Activated effector memory CD4-positive, alpha-beta T cell treated with Interleukin-2 at 50 U/mL for 16 hours (primary cell): ENCODE measurements around the gene UQCRH.
"Not testable (repeated sequence)": the region's sequence is repeated elsewhere in the genome, so short reads cannot be mapped to it uniquely, and the experiment has no call there.

Experiments used
- DNase-seq: peaks from one replicate; pipeline ENCODE4 v3.0.0-alpha.2; 2020

UQCRH gene

DNA sequence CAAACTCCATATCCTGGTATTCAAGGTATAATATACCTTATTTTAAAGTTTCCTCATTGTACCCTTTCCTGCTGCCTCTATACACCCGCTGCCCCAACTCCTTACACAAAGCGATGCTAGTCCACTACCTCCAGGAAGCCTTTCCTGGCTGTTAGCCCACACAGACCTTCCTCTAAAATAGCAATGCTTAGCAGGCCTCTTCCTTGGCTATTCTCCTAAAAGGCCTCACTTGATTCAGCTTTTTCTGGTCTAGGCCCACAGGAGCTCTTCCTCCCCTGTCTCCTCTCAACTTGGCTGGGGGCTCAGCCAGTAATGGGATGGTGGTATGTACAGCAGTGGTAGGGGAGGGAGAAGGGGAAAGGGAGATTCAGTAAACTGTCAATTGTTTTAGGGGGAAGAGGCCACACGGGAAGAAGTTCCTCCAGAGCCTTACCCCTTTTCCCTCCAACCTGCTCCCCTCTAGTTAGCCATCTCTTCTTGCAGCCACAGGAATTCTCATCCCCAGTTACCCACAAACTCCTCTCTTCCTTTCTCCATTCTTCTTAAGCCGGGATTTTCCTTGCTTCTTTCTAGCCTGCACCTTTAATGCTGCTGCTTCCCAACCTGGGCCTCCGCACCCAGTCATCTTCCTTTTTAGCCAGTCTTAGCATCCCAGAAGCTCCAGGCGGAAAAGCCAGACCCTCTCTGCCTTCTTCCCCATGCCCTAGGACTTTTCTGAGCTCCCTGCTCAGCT, 2.7 kb upstream of the UQCRH start:
- no peak for DNase-seq

DNA sequence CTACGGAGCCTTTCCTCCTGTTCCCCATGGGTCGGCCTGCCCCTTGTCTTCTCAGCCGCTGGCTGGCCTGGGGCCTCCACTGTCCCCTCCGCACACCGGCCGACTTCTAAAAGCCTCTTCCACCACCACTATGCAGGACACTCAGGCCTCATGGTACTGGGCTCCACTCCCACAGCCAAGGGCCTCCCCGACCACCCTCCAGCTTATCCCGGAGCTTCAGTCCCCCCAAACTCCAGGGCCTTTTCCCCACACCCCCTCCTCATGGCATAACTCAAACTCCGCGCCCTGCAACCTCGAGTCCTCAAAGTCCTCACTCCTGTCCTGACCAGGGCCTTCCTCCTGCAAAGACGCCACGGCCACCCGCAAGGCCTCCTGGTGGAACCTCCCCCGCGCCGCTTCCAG, 2.1 kb upstream of the UQCRH start:
- no peak for DNase-seq

DNA sequence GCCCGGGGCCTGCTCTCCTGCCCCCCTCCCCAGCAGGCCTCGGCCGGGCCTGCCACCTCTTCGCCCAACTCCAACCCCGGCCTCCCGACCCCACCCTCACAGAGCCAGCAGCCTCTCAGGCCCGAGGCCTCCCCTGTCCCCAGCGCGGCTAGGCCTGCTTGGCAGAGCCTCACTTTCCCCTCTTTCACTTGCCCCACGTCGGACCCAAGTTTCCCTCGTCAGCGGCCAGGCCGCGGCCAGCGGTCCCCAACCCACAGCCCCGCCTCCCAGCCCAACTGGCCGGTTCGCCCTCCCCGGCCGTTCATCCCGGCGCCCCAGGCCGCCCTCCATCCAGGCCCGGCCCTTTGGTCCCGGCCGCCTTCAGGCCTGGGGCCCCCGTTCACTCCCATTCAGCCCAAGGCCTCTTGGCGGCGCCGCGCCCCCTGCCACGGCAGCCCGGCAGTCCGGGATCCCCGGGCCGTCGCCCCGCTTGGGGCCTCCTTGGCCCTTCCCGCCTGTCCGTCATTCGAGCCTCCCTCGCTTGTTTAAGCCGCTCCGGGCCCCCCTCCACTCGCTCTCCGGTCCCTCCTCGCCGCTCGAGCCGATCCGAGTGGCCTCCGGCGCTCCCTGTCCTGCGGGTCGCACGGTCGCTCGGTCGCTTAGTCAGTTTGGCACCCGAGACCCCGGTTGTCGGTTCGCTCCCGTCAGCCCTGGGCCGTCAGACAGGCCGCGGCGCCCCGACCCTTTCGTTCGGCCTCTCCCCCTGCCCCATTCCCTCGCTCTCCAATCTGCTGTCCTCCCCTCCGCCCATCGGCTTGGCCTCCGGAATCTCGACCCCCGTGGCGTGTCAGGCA, 1.5 kb upstream of the UQCRH start:
- DNase-seq, result peak; percentile 35

DNA sequence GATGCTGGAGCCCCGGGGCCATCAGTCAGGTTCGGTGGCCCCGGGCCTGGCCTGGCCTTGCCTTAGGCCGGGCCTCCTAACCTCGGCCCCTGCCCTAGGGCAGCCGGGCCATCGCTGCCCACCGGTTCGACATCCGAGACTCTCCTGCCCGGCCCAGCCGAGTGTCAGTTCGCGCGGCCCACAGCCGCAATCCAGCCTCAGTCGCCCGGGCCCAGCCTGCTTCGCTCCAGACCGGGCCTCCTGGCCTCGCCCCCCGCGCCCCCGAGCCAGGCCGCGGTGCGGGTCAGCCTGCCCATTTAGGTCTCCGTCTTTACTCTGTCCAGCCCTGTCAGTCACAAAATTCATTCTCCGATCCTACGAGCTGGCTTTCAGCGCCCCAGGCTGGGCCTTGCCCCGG, 859 bp upstream of the UQCRH start:
- DNase-seq, result no peak

DNA sequence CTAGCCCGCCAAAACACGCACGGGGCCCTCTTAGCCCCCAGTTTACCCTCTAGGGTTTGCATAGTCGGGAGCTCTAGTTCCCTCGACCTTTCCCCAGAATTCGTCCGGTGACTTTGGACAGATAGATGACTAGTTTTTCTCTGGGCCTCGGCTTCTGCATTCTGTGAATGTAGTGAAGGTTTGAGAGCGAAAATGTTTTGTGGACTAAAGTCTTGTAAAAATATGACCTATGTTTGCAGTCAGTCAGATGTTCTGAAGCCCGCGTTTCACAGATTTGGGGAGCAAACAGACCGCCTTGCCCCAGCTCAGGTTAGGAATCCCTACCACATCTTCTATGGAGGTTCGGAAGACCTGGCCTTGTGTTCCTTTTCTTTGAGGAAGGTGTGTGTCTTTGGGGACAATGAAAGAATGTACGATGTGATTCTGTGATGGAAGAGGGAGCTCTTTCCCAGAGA, 401 bp downstream of the UQCRH start:
- no peak for DNase-seq

DNA sequence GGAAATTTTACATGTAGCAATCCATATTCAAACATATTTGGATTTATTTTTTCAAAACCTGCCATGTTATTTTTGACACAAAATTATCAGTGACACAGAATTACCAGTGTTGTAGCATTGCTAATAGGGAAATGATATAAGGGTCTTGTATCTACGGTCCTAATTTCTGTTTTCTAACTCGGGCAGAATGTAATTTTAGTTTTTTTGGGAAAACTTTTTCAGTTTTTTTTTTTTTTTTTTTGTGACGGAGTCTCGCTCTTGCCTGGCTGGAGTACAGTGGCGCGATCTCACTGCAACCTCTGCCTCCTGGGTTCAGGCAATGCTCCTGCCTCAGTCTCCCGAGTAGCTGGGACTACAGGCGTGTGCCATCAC, 2.6 kb downstream of the UQCRH start:
- DNase-seq, result no peak

DNA sequence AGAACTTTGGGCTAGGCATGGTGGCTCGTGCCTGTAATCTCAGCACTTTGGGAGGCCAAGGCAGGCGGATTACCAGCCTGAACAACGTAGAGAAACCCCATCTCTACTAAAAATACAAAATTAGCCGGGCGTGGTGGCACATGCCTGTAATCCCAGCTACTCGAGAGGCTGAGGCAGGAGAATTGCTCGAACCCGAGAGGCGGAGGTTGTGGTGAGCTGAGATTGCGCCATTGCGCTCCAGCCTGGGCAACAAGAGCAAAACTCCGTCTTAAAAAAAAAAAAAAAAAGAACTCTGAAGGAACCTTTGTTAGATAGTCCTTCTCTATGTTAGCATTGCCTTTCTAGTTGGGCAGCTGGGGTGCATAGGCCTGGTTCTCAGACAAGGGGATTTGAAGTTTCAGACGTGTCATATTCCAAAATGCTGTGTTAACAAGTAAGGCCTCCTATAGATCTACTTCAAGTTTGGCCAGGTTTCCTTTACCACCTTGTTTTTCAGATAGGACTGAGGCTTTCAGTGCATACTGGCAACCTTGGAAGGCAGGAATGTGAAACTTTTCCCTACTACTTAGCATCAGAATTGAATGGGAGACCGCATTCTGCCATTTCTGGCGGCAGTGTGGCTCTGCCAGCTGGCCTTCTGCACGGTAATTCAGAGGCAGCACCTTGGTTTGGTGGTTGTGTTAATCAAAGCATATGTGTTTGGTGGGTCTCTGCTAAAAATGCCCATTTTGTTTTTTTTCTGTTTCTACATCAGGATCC, 6.1 kb downstream of the UQCRH start:
- no peak for DNase-seq

DNA sequence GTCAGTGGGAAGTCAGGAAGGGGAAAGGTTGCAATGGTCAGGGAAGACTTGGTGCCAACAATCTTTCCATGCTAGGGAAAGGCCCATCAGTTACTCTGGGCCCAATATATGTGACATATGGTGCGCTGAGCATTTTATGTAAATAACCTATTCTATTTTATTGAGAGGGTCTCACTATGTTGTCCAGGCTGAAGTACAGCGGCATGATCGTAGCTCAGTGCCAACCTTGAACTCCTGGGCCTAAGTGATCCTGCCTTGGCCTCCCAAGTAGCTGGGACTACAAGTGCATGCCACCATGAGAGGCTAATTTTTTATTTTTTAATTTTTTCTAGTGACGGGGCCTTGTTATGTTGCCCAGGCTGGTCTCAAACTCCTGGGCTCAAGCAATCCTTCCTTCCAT, 6.8 kb downstream of the UQCRH start:
- no peak for DNase-seq

DNA sequence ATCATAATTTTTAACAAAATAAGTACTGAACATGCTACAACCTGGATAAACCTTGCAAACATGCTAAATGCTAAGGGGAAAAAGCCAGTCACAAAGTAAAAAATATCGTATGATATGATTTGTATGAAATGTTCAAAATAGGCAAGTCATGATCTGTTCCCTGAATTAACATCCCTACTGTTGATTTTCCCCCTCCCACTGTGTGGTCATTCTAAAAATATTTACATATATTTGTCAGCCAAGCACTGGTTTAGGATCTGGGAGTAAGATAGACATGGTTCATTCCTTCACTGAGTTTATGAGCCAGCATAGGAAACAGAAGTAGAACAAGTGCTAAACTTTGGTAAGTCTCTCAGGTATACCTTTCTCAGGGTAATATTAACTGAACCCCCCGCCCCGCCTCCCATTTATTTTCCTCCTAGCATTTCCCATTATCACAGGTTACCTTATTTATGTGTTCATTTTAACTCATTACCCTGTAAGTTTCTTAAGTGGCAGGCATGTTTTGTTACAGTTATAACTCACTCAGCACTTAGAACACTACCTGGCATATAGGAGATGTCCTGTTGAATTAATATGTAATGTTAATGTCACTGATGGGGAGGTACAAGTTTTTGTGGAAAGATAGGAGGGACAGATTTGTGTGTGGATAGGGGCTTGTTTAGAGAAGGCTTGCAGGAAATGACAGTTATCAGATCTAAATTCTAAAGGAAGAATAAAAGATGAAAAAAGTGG, 12.3 kb downstream of the UQCRH start:
- no peak for DNase-seq

DNA sequence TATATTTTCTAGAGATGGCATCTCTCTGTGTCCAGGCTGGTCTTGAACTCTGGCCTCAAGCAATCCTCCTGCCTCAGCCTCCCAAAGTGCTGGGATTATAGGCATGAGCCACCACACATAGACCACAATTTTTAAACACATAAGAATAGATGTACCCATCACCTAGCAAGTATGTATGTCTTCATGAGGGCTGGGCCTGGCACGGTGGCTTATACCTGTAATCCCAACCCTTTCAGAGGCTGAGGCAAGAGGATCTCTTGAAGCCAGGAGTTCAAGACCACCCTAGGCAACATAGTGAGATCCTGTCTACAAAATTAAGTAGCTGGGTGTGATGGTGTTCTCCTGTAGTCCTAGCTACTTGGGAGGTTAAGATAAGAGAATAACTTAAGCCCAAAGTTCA, 13.8 kb downstream of the UQCRH start:
- no peak for DNase-seq

DNA sequence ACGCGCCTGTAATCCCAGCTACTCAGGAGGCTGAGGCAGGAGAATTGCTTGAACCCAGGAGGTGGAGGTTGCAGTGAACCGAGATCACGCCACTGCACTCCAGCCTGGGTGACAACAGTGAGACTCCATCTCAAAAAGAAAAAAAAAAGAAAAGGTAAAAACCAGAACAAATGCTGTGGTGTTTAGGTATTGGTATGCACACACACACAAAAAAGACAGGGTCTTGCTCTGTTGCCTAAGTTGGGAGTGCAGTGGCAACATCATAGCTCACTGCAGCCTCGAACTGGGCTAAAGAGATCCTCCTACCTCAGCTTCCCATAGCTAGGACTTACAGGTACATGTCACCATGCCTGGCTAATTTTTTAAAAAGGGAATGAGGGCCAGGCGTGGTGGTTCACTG, 15.8 kb downstream of the UQCRH start:
- DNase-seq, result not testable (repeated sequence)

DNA sequence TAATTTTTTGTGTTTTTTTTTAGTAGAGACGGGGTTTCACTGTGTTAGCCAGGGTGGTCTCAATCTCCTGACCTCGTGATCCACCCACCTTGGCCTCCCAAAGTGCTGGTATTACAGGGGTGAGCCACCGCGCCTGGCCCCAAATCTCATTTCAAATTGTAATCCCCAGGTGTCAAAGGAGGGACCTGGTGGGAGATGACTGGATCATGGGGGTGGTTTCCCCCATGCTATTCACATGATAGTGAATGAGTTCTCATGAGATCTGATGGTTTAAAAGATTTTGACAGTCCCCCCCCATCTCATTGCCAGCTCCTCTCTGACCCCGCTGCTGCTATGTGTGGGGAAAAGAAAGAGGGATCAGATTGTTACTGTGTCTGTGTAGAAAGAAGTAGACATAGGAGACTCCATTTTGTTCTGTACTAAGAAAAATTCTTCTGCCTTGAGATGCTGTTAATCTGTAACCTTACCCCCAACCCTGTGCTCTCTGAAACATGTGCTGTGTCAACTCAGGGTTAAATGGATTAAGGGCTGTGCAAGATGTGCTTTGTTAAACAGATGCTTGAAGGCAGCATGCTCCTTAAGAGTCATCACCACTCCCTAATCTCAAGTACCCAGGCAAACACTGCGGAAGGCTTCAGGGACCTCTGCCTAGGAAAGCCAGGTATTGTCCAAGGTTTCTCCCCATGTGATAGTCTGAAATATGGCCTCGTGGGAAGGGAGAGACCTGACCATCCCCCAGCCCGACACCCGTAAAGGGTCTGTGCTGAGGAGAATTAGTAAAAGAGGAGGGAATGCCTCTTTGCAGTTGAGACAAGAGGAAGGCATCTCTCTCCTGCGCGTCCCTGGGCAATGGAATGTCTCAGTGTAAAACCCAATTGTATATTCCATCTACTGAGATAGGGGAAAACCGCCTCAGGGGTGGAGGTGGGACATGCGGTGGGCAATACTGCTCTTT, 16.7 kb downstream of the UQCRH start:
- DNase-seq, result not testable (repeated sequence)

DNA sequence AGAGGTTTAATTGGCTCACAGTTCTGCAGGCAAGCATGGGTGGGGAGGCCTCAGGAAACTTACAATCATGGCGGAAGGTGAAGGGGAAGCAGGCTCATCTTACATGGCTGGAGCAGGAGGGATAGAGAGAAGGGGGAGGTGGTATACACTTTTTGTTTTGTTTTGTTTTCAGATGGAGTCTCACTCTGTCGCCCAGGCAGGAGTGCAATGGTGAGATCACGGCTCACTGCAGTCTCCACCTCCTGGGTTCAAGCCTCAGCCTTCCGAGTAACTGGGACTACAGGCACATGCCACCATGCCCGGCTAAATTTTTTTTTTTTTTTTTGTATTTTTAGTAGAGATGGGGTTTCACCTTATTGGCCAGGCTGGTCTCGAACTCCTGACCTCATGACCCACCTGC, 18.7 kb downstream of the UQCRH start:
- DNase-seq, result not testable (repeated sequence)

DNA sequence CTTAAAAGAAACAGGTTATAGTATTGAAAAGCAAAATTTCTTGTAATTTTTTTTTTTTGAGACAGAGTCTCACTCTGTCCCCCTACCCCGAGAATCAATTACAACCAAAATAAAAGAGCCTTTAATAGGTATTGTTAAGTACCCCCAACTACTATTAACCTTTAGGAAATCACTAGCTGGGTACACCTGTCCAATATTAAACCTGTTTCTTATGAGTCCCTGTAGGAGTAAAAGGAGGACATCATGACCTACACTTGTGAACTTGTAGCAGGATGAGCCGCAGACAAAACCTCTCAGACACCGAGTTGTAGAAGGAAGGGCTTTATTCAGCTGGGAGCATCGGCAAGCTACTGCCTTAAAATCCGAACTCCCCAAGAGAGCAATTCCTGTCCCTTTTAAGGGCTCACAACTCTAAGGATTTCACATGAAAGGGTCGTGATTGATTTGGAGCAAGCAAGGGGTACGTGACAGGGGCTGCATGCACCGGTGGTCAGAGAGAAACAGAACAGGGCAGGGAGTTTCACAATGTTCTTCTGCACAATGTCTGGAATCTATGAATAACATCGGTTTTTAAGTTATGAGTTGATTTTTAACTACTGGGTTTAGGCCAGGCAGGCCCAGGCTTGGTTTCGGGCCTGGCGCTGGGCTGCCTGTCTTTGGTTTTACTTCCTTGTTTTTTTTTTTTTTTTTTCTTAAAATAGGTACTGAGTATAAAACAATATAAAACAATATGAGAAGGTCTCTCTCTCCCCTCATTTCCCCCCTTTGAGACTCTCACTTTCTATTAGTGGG, 22.0 kb downstream of the UQCRH start:
- not testable (repeated sequence) for DNase-seq

DNA sequence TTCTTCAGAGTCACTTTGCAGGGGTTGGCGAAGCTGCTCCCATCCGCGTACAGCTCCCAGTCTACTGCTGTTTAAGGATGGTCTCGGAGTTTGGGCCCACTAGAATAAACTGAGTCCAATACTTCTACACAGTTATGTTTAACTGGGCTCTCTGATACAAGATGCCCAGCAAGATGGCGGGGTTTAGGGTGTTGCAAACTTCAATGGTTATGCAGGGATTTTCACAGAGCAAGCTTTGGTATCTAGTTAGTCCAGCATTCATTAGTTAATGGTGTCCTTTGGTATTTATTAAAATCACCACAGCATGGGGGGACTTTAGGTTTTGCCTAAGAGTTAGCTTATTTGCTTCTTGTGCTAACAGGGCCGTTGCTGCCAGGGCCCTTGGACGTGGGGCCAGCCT, 24.7 kb downstream of the UQCRH start:
- not testable (repeated sequence) for DNase-seq

DNA sequence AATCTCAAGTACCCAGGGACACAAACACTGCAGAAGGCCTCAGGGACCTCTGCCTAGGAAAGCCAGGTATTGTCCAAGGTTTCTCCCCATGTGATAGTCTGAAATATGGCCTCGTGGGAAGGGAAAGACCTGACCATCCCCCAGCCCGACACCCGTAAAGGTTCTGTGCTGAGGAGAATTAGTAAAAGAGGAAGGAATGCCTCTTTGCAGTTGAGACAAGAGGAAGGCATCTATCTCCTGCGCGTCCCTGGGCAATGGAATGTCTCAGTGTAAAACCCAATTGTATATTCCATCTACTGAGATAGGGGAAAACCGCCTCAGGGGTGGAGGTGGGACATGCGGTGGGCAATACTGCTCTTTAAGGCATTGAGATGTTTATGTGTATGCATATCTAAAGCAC, 26.3 kb downstream of the UQCRH start:
- DNase-seq, result not testable (repeated sequence)

DNA sequence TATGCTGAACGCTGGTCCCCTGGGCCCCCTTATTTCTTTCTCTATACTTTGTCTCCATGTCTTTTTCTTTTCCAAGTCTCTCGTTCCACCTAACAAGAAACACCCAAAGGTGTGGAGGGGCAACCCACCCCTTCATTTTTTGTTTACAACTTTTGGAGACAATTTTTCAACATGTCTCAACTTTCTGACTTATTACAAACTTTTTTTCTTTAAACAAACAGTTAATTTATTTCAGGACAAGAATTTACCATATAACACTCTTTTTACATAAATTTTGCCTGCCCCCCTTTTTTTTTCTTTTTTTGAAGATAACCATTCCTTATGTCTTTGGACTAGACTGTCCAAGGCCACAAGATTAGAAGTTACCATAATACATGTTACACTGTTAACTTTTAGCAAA, 26.9 kb downstream of the UQCRH start:
- not testable (repeated sequence) for DNase-seq

DNA sequence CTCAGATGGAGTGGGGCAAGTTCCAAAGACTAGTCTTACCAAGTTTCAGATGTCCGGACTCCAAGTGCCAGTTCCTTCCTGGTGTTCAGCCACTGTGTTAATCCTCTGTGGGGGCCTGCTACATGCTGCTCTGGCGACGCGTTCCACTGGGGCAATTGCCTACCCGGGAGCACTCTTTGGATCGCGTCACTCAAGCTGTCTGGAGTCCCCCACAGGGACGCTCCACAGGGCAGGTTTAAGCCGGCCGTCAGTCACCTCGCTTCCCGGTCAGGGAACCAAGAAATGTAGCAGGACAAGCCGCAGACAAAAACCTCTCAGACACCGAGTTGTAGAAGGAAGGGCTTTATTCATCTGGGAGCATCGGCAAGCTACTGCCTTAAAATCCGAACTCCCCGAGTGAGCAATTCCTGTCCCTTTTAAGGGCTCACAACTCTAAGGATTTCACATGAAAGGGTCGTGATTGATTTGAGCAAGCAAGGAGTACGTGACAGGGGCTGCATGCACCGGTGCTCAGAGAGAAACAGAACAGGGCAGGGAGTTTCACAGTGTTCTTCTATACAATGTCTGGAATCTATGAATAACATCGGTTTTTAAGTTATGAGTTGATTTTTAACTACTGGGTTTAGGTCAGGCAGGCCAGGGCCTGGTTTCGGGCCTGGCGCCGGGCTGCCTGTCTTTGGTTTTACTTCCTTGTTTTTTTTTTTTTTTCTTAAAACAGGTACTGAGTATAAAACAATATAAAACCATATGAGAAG, 28.5 kb downstream of the UQCRH start:
- DNase-seq, result not testable (repeated sequence)

DNA sequence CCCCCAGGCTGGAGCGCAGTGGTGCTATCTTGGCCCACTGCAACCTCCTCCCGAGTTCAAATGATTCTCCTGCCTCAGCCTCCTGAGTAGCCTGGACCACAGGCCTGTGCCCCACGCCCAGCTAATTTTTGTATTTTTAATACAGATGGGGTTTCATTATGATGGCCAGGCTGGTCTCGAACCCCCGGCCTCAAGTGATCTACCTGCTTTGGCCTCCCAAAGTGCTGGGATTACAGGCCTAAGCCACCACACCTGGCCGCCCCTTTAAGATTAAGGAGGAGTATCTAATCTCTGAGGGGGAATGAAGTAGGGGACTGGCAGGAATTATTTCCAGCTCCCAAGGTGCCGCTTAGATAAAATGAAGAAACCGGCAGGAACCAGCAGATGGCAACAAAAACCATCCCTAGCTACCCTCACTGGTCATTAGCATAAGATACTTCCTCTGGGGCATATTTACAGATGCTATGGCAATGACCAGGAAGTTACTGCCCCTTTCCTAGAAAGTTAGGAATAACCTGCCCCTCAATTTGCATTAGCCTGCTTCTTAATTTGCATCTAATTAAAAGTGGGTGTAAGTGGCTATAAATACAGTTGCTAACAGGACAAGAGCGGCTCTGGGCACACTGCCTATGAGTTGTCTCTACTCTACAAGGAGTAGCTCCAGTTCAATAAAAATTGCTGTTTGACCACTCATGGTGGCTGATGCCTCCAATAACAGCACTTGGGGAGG, 30.0 kb downstream of the UQCRH start:
- DNase-seq, result no peak
